OCI-LY7 (cell line): ENCODE data around the gene B4GAT1. TPM values are rescaled to one million over a fixed set of nuclear protein-coding genes. Genes with fewer than 3 reads are reported as not detected.

Source experiments
- BruUV-seq: library from RNA; stranded (reverse); fragments of 400-500 nt; replicated peaks from 2 replicates; lab custom pipeline; 2021; lab: Mats Ljungman, UMichigan
- CTCF ChIA-PET: fragments of 300-600 bp; sonication (Branson Sonifier 250); formaldehyde crosslinking; loops from one replicate; lab custom pipeline; 2022; ENCODE audit warnings: antibody characterized with exemption; ENCODE audit not compliant: unreplicated experiment; lab: Charles Lee
- POLR2A ChIA-PET: fragments of 300-600 bp; sonication (Branson Sonifier 250); formaldehyde crosslinking; loops from one replicate; lab custom pipeline; 2022; ENCODE audit warnings: antibody characterized with exemption; lab: Charles Lee
- DNase-seq: peaks from one replicate; pipeline ENCODE4 v3.0.0-alpha.2; 2015; ENCODE audit warnings: low spot score
- H2AFZ ChIP-seq: fragments of 200-600 bp; sonication (generic), shearing (Covaris generic); 2 replicates; pipeline ENCODE4 v1.6.1; 2014; ENCODE audit warnings: mild to moderate bottlenecking, antibody characterized with exemption, low read length, moderate library complexity
- H3K27ac ChIP-seq: fragments of 200-600 bp; sonication (generic); 2 replicates; pipeline ENCODE4 v1.5.1; 2014; ENCODE audit warnings: mixed run types, low read depth, mild to moderate bottlenecking, moderate library complexity, low read length, inconsistent platforms; ENCODE audit not compliant: poor library complexity, severe bottlenecking
- H3K36me3 ChIP-seq: fragments of 200-600 bp; sonication (generic); 2 replicates; pipeline ENCODE4 v1.6.1; 2014; ENCODE audit warnings: mild to moderate bottlenecking, antibody characterized with exemption, low read length, moderate library complexity, mixed read lengths; ENCODE audit not compliant: insufficient read depth
- H3K4me1 ChIP-seq: fragments of 200-600 bp; sonication (generic); 2 replicates; pipeline ENCODE4 v1.5.1; 2014; ENCODE audit warnings: mild to moderate bottlenecking, low read length; ENCODE audit not compliant: insufficient read depth, poor library complexity, severe bottlenecking
- H3K4me2 ChIP-seq: fragments of 200-600 bp; sonication (generic); 2 replicates; pipeline ENCODE4 v1.6.1; 2014; ENCODE audit warnings: mild to moderate bottlenecking, low read length
- H3K4me3 ChIP-seq: fragments of 200-600 bp; sonication (generic); 2 replicates; pipeline ENCODE4 v1.5.1; 2014; ENCODE audit warnings: mild to moderate bottlenecking, low read depth, low read length; ENCODE audit not compliant: poor library complexity, severe bottlenecking
- H3K79me2 ChIP-seq: fragments of 200-600 bp; sonication (generic); 2 replicates; pipeline ENCODE4 v1.6.1; 2016; ENCODE audit warnings: low read depth, mild to moderate bottlenecking, low read length, moderate library complexity, mixed read lengths; ENCODE audit not compliant: insufficient read depth
- H3K9me2 ChIP-seq: fragments of 200-600 bp; sonication (generic); 2 replicates; pipeline ENCODE4 v1.6.1; 2016; ENCODE audit warnings: mild to moderate bottlenecking, low read length, mixed read lengths; ENCODE audit not compliant: insufficient read depth
- H3K9me3 ChIP-seq: fragments of 200-600 bp; sonication (generic); 2 replicates; pipeline ENCODE4 v1.6.1; 2014; ENCODE audit warnings: mild to moderate bottlenecking, mixed run types, low read length, mixed read lengths
- H4K20me1 ChIP-seq: fragments of 200-600 bp; sonication (generic); 2 replicates; pipeline ENCODE4 v1.6.1; 2014; ENCODE audit warnings: mild to moderate bottlenecking, antibody characterized with exemption, low read length, moderate library complexity, mixed read lengths; ENCODE audit not compliant: insufficient read depth
- CTCF ChIP-seq: fragments of 200-600 bp; sonication (generic); conservative IDR thresholded peaks from 2 replicates; pipeline ENCODE4 v1.5.1; 2014; ENCODE audit warnings: mild to moderate bottlenecking, antibody characterized with exemption, low read length, moderate library complexity, mixed read lengths
- EZH2phosphoT487 ChIP-seq: fragments of 200-600 bp; sonication (generic); IDR thresholded peaks from 2 replicates; pipeline ENCODE4 v1.6.1; 2018; ENCODE audit warnings: low read depth, borderline replicate concordance, mild to moderate bottlenecking, mixed run types, antibody characterized with exemption, low read length, moderate library complexity, mixed read lengths
- intact Hi-C: fragments of 100-400 bp; cut with micrococcal nuclease; formaldehyde crosslinking; loops from one replicate; pipeline ENCODE4 v1.10.0; 2022; ENCODE audit not compliant: unreplicated experiment
- total RNA-seq, 2 experiments: library from RNA; depleted of rRNA in 1 of 2; stranded (reverse); fragments of >200 nt in 1 of 2; shearing (Covaris generic) in 1 of 2; gene quantifications; 2 replicates each; pipeline ENCODE4 v1.2.3, GENCODE V29; 2014 to 2022

The B4GAT1 gene
- total RNA-seq, 2 experiments from 2014 or later, result 9.8 to 11.7 TPM

- Histone ChIP-seq H3K4me1 (peaks cover 14% of the 10 kb centered on the region), H3K27ac (no peak overlapping the region), H3K9me2 (no peaks in the 10 kb centered on the region), H3K4me3 (no peak overlapping the region), H4K20me1 (no peaks in the 10 kb centered on the region), H3K9me3 (no peaks in the 10 kb centered on the region), H2AFZ (no peak overlapping the region), H3K4me2 (no peak overlapping the region), H3K36me3 (peaks cover 74% of the 10 kb centered on the region), H3K79me2 (peaks cover 17% of the 10 kb centered on the region)
- BruUV-seq, result no TSS peak
- DNase-seq, result no peak
- TF ChIP-seq EZH2phosphoT487 (no peak), CTCF (no peak)
- intact Hi-C loops, result no loop called here
- ChIA-PET POLR2A (interaction anchor here (0.6 kb wide), 1 partner anchor 1344 kb away, joined by 5 read pairs; no protein-coding TSS in a partner anchor), CTCF (no interaction called here)
These were observed 20.3 kb upstream of the B4GAT1 start for GRCh38 chr11:66367561-66368312.

- TF ChIP-seq CTCF (no peak), EZH2phosphoT487 (no peak)
- CTCF ChIA-PET, result no interaction called here
These were observed 19.5 kb upstream of the B4GAT1 start for GRCh38 chr11:66366844-66367477.

More at GRCh38 chr11:66366844-66367477, 19.5 kb upstream of the B4GAT1 start:
- Histone ChIP-seq H3K4me3 (no peak overlapping the region), H4K20me1 (no peaks in the 10 kb centered on the region), H3K79me2 (peaks cover 17% of the 10 kb centered on the region), H3K4me2 (no peak overlapping the region), H3K4me1 (peaks cover 9% of the 10 kb centered on the region), H3K27ac (no peak overlapping the region), H3K9me2 (no peaks in the 10 kb centered on the region), H3K9me3 (no peaks in the 10 kb centered on the region), H3K36me3 (peaks cover 82% of the 10 kb centered on the region), H2AFZ (no peak overlapping the region)
- no TSS peak for BruUV-seq
- POLR2A ChIA-PET, result interaction anchor here (0.6 kb wide), 1 partner anchor 1343 kb away, joined by 5 read pairs; no protein-coding TSS in a partner anchor
- DNase-seq, result no peak
- intact Hi-C loops, result no loop called here
